HG02571 (cell line): Measurements from ENCODE around the gene FRAS1.
"Not testable (repeated sequence)": the region's sequence is repeated elsewhere in the genome, so short reads cannot be mapped to it uniquely, and the experiment has no call there.

ENCODE experiments used
- ATAC-seq: cut with Tn5 transposase; IDR thresholded peaks from one replicate; pipeline ENCODE4 v1.9.1; 2021; ENCODE audit warnings: mild to moderate bottlenecking, moderate library complexity; ENCODE audit not compliant: unreplicated experiment

The FRAS1 gene

DNA sequence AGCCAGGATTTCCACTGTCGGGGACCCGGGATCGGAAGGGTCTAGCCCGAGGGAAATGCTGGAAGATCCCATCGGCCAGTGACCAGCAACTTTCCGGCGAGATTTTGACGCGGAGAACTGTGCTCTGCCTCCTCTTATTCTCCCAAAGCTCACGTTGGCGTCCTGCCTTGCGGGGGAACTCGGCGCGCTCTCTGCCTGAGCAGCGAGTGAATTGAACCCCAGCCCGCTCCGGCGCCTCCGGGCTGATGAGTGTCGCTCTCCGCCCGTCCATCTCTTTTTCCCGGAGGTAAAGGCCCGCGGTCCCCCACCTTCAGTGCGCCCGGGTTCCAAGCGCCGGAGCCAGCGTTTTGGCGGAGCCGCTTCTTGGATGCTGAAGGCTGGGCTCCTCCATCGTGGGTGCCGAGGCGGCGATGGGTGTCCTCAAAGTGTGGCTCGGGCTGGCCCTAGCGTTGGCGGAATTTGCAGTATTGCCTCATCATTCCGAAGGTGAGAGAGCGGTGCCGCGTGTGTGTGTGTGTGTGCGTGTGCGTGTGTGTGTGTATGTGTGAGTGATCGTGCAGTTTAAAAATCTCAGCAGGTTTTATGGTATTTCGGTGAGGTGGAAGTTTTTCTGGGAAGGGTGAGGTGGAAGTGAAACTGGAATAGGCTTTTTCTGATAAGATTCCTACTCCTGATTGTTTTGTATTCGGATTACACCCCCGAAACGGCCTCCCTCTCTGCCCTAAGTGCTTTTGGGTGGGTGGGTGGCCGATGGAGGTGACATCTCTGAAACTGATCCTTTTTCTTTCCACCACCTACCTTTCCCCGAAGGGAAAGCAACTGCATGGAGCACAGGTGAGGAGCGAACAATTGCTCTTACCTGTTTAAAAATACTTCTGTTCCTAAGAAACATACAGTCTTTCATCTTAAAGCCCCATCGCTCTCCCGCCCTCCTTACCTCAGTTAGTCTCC lies 752 bp downstream of the FRAS1 start:
- no peak for ATAC-seq

GRCh38 chr4:78058591-78059523 lies 1.7 kb downstream of the FRAS1 start:
- ATAC-seq, result no peak

DNA sequence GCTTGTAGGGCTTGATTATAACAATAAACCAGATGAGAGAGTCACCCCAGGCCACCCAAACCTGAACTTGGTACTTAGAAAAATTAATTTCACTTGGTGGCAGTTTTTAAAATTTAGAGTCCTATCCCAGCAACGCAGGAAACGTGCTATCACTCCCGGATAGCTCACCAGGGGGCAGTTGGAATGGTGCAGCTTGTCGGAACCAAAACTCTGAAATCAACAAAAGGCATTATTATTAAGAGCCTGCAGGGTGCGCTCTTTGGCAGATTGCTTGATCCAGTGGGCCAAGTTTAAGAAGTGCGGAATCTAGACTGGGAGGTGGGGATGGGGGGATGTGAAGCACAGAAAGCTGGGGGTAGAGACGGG lies 2.4 kb downstream of the FRAS1 start:
- ATAC-seq, result no peak

DNA sequence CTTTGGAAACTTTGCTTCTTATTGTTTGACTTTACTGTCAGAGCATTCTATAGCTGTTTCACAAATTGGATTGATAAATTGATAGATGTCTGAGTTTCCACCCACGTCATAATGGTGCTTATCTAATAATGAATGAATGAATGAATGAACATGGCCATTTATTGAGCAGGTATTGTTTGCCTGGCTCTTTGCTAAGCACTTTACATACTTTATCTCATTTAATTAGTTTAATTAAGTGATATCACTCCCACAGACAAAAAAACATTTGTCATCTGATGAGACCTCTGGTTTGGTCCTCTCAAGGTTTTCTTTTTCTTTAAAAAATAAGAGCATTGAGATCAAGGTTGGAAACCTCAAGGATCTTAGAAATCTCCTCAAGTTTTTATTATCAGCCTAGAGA lies 2.8 kb downstream of the FRAS1 start:
- ATAC-seq, result no peak

- ATAC-seq, result no peak
Measured at GRCh38 chr4:78061939-78062570, 4.9 kb downstream of the FRAS1 start.

DNA sequence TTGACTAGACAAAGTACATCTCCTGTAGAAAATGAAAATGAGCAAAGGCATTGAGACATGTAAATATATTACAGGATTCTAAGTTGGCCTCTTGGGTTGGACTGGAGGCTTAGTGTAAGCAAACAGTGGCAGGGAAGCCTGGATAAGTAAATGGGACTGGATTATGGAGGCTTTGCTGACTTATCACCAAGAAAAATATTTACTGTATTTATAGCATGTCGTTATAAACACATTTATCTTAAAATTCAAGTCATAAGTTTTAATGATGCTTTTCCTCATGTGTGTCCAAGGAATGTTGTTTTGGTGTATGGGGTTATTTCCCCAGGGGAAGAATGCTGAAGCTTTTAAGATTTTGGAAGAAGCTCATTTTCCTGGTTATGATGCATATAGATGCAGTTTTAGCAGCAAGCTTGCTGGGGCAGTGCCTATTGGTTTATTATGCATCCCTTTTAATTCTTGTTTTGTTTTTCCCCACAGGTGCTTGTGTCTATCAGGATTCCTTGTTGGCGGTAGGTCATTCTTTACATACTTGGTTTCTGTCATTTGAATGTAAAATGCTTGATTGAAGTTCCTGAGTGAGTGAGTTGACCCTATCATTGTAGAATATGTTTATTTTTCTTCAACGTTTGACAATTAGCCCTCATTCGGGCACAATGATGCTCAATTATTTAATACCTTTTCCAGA lies 8.5 kb downstream of the FRAS1 start:
- ATAC-seq, result no peak

DNA sequence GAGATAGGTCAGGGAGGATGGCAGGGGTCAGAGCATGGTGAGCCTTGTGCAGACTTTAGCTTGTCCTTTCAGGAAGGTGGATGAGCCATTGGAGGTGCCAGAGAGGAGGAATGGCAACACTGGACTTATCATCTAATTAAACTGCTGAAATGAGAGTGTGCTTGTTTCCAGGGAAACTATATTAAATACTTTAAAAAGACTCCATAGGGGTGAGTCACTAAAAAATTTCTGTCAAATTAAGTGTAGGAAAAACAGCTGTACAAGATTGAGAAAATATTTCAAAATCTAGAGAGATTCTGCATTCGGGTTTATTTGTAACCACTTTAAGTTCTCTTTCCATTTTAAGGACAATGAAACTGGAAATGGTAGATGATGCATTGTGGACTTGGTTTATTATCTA lies 11.4 kb downstream of the FRAS1 start:
- no peak for ATAC-seq

- no peak for ATAC-seq
Measured at GRCh38 chr4:78069319-78069718, 12.2 kb downstream of the FRAS1 start.

- no peak for ATAC-seq
Measured at GRCh38 chr4:78069859-78070258, 12.7 kb downstream of the FRAS1 start.

DNA sequence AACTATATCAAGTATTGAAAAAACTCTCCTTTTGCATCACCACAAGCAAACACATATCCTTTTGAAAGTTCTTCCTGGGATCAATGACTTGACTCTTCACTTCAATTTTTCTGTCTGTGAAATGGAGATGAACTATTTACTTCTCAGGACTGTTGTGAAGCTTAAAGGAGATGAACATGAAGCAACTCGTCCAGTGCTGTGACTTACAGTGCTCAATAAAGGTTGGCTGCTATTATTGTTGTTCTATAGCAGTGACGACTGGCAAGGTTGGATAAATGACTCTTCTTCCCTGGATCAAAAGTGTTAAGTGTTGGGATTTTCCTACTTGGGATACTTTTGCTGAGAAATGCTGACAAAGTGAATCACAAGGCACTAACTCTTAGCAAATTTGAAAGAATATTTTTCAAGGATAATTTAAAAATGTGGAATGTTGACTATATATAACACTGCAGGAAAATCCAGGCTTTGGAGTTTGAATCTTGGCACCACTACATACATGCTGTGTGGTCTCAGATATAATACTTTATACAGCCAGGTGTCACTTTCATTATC lies 13.7 kb downstream of the FRAS1 start:
- no peak for ATAC-seq

DNA sequence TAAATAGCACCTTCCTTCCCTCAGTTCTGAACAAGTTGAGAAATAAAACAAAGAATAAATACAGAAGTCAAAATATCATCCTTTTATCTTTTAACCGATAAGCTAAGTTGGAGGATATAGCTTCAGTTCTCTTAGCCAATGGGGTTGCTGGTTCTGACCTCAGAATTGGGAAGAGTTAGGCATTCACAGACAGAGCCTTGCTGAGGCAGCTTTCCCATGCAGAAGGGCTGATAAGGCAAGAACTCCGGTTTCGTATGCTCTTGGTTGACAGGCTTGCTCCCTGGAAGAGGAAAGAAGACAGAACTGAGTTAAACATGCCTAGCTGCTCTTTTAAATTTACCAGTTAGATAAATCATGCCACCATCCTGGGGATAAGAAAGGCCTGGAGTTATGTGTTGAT lies 17.6 kb downstream of the FRAS1 start:
- ATAC-seq, result no peak

GRCh38 chr4:78075986-78076385 lies 18.9 kb downstream of the FRAS1 start:
- ATAC-seq, result no peak

DNA sequence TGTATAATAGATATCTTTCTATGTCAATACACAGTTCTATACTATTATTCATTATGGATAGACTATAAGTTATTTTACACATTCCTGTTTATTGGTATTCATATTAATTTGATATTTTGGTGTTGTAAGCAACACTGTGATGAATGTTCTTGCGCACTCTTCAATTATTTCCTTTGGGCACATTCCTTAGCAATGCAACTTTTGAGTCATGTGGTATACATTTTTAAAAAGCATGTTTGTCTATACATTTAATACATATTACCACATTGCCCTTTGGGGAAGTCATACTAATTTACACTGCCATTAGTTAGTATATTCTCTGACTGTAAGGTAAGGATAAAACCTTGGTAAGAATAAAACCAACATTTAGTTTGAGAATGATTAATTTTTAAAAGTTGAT lies 21.0 kb downstream of the FRAS1 start:
- ATAC-seq, result no peak

DNA sequence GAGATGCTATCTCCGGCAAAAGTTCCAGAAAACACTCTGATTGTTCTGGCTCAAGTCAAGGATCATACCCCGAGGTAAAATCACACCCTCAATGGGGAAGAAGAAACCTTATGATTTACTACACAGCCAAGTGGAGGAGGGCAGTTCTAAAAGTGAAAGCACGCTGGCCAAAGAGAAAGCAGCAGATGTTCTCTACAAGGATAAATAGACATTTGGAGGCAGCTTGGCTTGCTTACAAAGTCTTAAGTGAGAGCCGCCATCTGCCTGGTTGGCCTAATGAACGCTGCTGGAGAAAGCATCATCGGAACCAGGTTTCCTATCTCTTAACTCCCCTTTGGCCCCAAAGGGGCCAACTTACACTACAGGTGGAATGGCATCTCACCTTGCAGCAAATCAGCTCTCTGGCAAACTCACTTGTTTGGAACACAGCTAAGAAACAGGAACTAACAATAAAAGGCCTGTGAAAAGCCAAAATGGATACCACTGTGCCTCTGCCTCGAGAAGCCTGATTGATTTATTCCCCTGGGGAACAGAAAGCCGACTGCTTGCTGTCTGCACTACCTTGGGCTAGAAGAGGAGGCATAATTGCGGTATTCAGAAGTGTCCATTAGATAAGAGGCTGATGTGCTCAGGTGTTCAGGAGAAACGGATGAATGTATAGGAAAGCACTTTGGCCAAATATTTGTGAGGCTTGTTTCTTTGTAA lies 22.8 kb downstream of the FRAS1 start:
- no peak for ATAC-seq

- ATAC-seq, result no peak
Measured at GRCh38 chr4:78081541-78081940, 24.4 kb downstream of the FRAS1 start.

GRCh38 chr4:78083035-78083434 lies 25.9 kb downstream of the FRAS1 start:
- ATAC-seq, result no peak

- no peak for ATAC-seq
Measured at GRCh38 chr4:78091534-78091933, 34.4 kb downstream of the FRAS1 start.

DNA sequence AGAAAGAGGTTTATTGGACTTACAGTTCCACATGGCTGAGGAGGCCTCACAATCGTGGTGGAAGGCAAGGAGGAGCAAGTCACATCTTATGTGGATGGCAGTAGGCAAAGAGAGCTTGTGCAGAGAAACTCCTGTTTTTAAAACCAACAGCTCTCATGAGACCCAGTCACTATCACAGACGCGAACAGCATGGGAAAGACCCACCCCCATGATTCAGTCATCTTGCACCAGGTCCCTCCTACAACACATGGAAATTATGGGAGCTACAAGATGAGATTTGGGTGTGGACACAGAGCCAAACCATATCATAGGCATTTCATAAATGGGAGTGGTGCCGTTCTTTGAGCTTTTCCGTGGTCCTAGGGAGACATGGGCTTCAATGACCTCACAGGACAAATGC lies 35.2 kb downstream of the FRAS1 start:
- ATAC-seq, result not testable (repeated sequence)

- ATAC-seq, result no peak
Measured at GRCh38 chr4:78092850-78093249, 35.7 kb downstream of the FRAS1 start.

DNA sequence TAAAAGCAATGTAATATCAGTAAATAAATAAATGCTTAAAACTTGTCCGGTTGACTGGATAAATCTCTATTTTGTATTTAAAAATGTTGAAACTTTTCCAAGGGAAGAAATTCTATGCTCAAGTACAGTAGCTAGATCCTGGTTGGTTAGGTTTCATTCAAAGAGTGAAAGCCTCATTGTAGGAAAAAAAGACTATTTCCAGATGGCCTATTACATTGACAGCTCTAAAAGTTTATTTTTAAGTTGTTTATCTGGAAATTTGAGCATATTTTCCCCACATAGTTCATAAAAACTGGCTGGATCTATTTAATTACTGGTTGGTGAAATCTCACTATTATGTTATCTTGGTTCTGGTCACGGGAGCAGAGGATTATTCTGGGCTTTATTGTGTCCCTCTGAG lies 38.0 kb downstream of the FRAS1 start:
- no peak for ATAC-seq
